HepG2 (cell line): ENCODE results near the gene PPOX. TPM values are rescaled to one million over a fixed set of nuclear protein-coding genes. Genes with fewer than 3 reads are reported as not detected.

Source experiments
- ATAC-seq: fragments of 200-7000 bp; cut with Tn5 transposase; 3 replicates; pipeline ENCODE4 v1.9.1; 2020; ENCODE audit warnings: mild to moderate bottlenecking, moderate library complexity
- BruUV-seq: library from RNA; stranded (reverse); fragments of 400-500 nt; replicated peaks from 2 replicates; lab custom pipeline; 2021; lab: Mats Ljungman, UMichigan
- CTCF ChIA-PET: fragments of 300-600 bp; formaldehyde crosslinking; extraction: SDS; loops from one replicate; lab custom pipeline; 2021; ENCODE audit warnings: low total read pairs, inconsistent platforms, low intra/inter-chr PET ratio; lab: Yijun Ruan, JAX
- POLR2A ChIA-PET: fragments of 350-600 bp; sonication (Branson Sonifier 250); formaldehyde crosslinking; loops from one replicate; lab custom pipeline; 2020; ENCODE audit warnings: antibody characterized with exemption, inconsistent platforms; lab: Yijun Ruan, JAX
- DNase-seq: peaks from one replicate; pipeline ENCODE4 v3.0.0-alpha.2; 2015; ENCODE audit warnings: low spot score
- FAIRE-seq: peaks from 3 replicates; lab custom pipeline; 2011; peaks lifted over from hg19 to GRCh38; lab: Jason Lieb, UNC
- H2AFZ ChIP-seq: one replicate; pipeline ENCODE4 v1.6.1; 2011; ENCODE audit warnings: low read length, inconsistent platforms
- H3K27ac ChIP-seq: fragments of 300-600 bp; 3 replicates; pipeline ENCODE4 v1.8.0; 2011; ENCODE audit warnings: mixed run types, mild to moderate bottlenecking, mixed read lengths, low read length, inconsistent platforms; ENCODE audit not compliant: insufficient read depth; ENCODE audit errors: extremely low read length
- H3K27me3 ChIP-seq, 2 experiments: fragments of 200-600 bp in 1 of 2; 2 replicates in 1 of 2; 3 replicates in 1 of 2; pipeline versions ENCODE4 v1.6.0 to v1.8.0; 2011; ENCODE audit warnings: low read length in 2 of 2, mild to moderate bottlenecking in 2 of 2, moderate library complexity in 2 of 2, inconsistent platforms in 1 of 2; ENCODE audit not compliant: insufficient read depth in 2 of 2, control insufficient read depth in 1 of 2
- H3K36me3 ChIP-seq, 2 experiments: fragments of 200-600 bp in 1 of 2; replicated peaks in 1 of 2; 2 replicates in 1 of 2; 3 replicates in 1 of 2; pipeline versions ENCODE4 v1.5.1 to v1.8.0; 2011; ENCODE audit warnings: low read length in 2 of 2, inconsistent platforms in 1 of 2; ENCODE audit not compliant: insufficient read depth in 2 of 2, control insufficient read depth in 1 of 2
- H3K4me1 ChIP-seq: 2 replicates; pipeline ENCODE4 v1.5.1; 2012; ENCODE audit warnings: low read length, inconsistent platforms; ENCODE audit not compliant: insufficient read depth
- H3K4me2 ChIP-seq: 2 replicates; pipeline ENCODE4 v1.6.0; 2011; ENCODE audit warnings: low read depth, low read length, inconsistent platforms
- H3K4me3 ChIP-seq, 3 experiments: fragments of 200-600 bp in 1 of 3; sonication (generic), shearing (Covaris generic) in 1 of 3; replicated peaks in 1 of 3; 2 replicates each; pipeline ENCODE4 v1.5.1; 2011 to 2016; ENCODE audit warnings: low read length in 3 of 3, inconsistent platforms in 2 of 3, low read depth in 2 of 3, mild to moderate bottlenecking in 2 of 3, control low read depth in 1 of 3, mixed read lengths in 1 of 3; ENCODE audit not compliant: insufficient read depth in 1 of 3
- H3K79me2 ChIP-seq: one replicate; pipeline ENCODE4 v1.6.1; 2011; ENCODE audit warnings: low read length, inconsistent platforms; ENCODE audit not compliant: insufficient read depth
- H3K9ac ChIP-seq: 2 replicates; pipeline ENCODE4 v1.6.0; 2011; ENCODE audit warnings: mild to moderate bottlenecking, low read depth, low read length, inconsistent platforms; ENCODE audit not compliant: insufficient read depth
- H3K9me3 ChIP-seq: 2 replicates; pipeline ENCODE4 v1.5.1; 2012; ENCODE audit warnings: mild to moderate bottlenecking, low read length
- H4K20me1 ChIP-seq: 2 replicates; pipeline ENCODE4 v1.6.0; 2011; ENCODE audit warnings: inconsistent platforms, mild to moderate bottlenecking, low read length, moderate library complexity; ENCODE audit not compliant: insufficient read depth
- FOXK2 ChIP-seq: fragments of 450-650 bp; IDR thresholded peaks from 2 replicates; pipeline ENCODE4 v1.6.1; 2016
- HES4 ChIP-seq: sonication (generic); formaldehyde crosslinking; IDR thresholded peaks from 2 replicates; pipeline ENCODE4 v1.9.0; 2021; ENCODE audit warnings: mild to moderate bottlenecking, missing genetic modification reagents, borderline replicate concordance
- KDM2A ChIP-seq: sonication (generic); formaldehyde crosslinking; IDR thresholded peaks from 2 replicates; pipeline ENCODE4 v1.4.0; 2020; ENCODE audit warnings: low read depth, missing genetic modification reagents, borderline replicate concordance
- POLR2G ChIP-seq: fragments of 200-400 bp; formaldehyde crosslinking; IDR thresholded peaks from 2 replicates; pipeline ENCODE4 v1.6.1; 2018; ENCODE audit warnings: mild to moderate bottlenecking, low read depth, low read length, moderate library complexity
- TCF7L2 ChIP-seq: IDR thresholded peaks from 2 replicates; pipeline ENCODE4 v1.6.1; 2011; ENCODE audit warnings: mild to moderate bottlenecking, low read depth, low read length, moderate library complexity
- ZNF251 ChIP-seq: sonication (generic); formaldehyde crosslinking; IDR thresholded peaks from 2 replicates; pipeline ENCODE4 v1.9.0; 2021; ENCODE audit warnings: mild to moderate bottlenecking, missing genetic modification reagents
- ZNF768 ChIP-seq: sonication (generic); formaldehyde crosslinking; IDR thresholded peaks from 2 replicates; pipeline ENCODE4 v1.4.0; 2020; ENCODE audit warnings: missing genetic modification reagents
- WGBS: methylation state at CpG from one replicate; pipeline ENCODE4 v1.1.6; 2017; ENCODE audit warnings: low lambda C conversion rate; 5-methylcytosine and 5-hydroxymethylcytosine counted together
- in situ Hi-C: cut with HindIII; loops from 2 replicates; pipeline ENCODE4 v1.10.0; 2017; ENCODE audit warnings: low pct_unique_long_range_greater_than_20kb; ENCODE audit not compliant: extremely low pct_ligation_motif_present
- intact Hi-C: fragments of 100-400 bp; cut with micrococcal nuclease; formaldehyde crosslinking; loops from one replicate; pipeline ENCODE4 v1.10.0; 2022; ENCODE audit not compliant: unreplicated experiment
- polyA plus RNA-seq, 8 experiments: library from polyadenylated mRNA; depleted of rRNA in 3 of 8; stranded (reverse) in 7 of 8; unstranded in 1 of 8; fragments of >200 nt; fragmentation: Illumina TruSeq in 4 of 8; extraction: Trizol in 4 of 8; gene quantifications; 2 replicates each; pipeline versions ENCODE4 v1.2.1 to v1.2.3, GENCODE V29; 2011 to 2016; ENCODE audit warnings: low read depth in 4 of 8, missing spikeins in 1 of 8, mixed read lengths in 1 of 8; ENCODE audit not compliant: insufficient read depth in 1 of 8
- total RNA-seq, 5 experiments: library from RNA; depleted of rRNA; stranded (reverse); fragments of >200 nt; fragmentation: Illumina TruSeq; extraction: Trizol; gene quantifications; 2 replicates each; pipeline ENCODE4 v1.2.3, GENCODE V29; 2016; ENCODE audit warnings: low read depth in 1 of 5
- TF ChIP-seq, protein P1 (sequence below): sonication (generic); formaldehyde crosslinking; IDR thresholded peaks from 2 replicates; pipeline ENCODE4 v1.4.0; 2020; ENCODE audit warnings: mild to moderate bottlenecking, missing genetic modification reagents
- TF ChIP-seq, protein P2 (sequence below): sonication (generic); formaldehyde crosslinking; IDR thresholded peaks from 2 replicates; pipeline ENCODE4 v1.4.0; 2020; ENCODE audit warnings: missing genetic modification reagents, mild to moderate bottlenecking, borderline replicate concordance
- TF ChIP-seq, protein P3 (sequence below): sonication (generic); formaldehyde crosslinking; conservative IDR thresholded peaks from 2 replicates; pipeline ENCODE4 v1.8.0; 2022; ENCODE audit warnings: low read depth, missing genetic modification reagents

The PPOX gene
- total and polyA plus RNA-seq, 2 of the 13 experiments (the other 11 are each of a cell fraction or from before 2014, with no cell fraction given) = 15.5 to 27.7 TPM

DNA sequence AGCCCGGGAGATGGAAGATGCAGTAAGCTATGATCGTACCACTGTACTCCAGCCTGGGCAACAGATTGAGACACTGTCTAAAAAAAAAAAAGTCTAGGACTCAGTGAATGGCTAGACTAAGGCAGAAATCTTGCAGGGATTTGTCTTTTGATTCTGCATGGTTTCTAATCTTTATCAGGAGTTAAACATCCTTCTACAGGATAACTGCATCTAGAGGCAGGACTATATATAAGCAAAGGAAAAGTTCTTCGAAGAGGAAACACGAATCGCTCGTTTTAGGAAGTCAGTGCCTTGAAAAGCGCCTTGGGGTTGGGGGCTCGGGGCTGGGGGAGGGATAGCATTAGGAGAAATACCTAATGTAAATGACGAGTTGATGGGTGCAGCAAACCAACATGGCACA is 13.1 kb upstream of the PPOX start:
- WGBS = 26% methylated on average over 9 of the region's 9 CpGs
- H3K4me1 ChIP-seq = peaks cover 20% of the 10 kb centered on the region
- H4K20me1 ChIP-seq = no peaks in the 10 kb centered on the region
- H3K27me3 ChIP-seq = no peaks in the 10 kb centered on the region; a peak in 1 of 5 replicates
- ChIA-PET POLR2A (interaction anchor here (0.7 to 5.5 kb wide), 11 partner anchors 12 to 161 kb away, joined by 3 to 43 read pairs (median 4); partner anchors contain the start of genes DEDD, F11R, NDUFS2 and NIT1), CTCF (no interaction called here)
- DNase-seq = no peak
- no peak for ATAC-seq
- FAIRE-seq = no peak
- peak overlapping the region; percentile 78 to 85 (median 78); a peak in 5 of 6 replicates for H3K4me3 ChIP-seq
- peaks cover 0 to 5% of the 10 kb centered on the region in 2 experiments; a peak in 1 of 5 replicates for H3K36me3 ChIP-seq
- no peaks in the 10 kb centered on the region for H3K9me3 ChIP-seq
- in situ Hi-C loops = no loop called here
- intact Hi-C loops = loop anchor here (2.0 kb wide), 1 partner anchor 20 kb away; the partner anchor contains the start of gene DEDD
- H2AFZ ChIP-seq = no peak overlapping the region
- H3K79me2 ChIP-seq = peaks cover 10% of the 10 kb centered on the region
- H3K4me2 ChIP-seq = peak overlapping the region; percentile 89
- BruUV-seq = no TSS peak
- peak overlapping the region; percentile 99 for H3K27ac ChIP-seq
- TF ChIP-seq FOXK2 (no peak), KDM2A (CRISPR knock-in tag) (no peak)
- TF ChIP-seq, protein P1, sequence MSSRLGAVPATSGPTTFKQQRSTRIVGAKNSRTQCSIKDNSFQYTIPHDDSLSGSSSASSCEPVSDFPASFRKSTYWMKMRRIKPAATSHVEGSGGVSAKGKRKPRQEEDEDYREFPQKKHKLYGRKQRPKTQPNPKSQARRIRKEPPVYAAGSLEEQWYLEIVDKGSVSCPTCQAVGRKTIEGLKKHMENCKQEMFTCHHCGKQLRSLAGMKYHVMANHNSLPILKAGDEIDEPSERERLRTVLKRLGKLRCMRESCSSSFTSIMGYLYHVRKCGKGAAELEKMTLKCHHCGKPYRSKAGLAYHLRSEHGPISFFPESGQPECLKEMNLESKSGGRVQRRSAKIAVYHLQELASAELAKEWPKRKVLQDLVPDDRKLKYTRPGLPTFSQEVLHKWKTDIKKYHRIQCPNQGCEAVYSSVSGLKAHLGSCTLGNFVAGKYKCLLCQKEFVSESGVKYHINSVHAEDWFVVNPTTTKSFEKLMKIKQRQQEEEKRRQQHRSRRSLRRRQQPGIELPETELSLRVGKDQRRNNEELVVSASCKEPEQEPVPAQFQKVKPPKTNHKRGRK (CRISPR knock-in tag) = no peak
- peak overlapping the region; percentile 98 for H3K9ac ChIP-seq

DNA sequence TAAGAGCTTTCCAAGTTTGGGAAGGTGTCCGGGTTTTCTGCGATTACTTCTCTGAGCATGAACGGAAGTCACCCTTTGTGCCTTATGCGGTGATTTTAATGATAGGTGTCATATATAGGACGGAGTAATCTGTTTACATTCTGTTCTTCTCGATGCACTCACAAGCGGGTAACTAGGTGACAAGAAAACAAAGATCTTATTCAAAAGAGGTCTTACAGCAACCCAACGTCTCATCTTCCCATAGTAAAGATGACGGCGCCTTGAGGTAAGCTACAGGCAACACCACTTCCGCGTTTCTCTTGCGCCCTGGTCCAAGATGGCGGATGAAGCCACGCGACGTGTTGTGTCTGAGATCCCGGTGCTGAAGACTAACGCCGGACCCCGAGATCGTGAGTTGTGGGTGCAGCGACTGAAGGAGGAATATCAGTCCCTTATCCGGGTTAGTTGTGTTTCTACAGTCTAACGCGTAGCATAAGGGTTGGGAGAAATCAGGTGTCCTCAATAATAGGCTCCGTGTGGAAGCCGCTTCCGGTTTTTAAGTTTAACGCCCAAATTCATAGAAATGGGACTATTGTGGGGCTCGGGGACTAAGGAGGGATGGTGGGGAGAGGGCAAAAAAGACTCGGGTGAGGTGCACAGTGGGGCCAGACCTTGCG is 12.4 kb upstream of the PPOX start, which contains the start of gene UFC1:
Gene UFC1, plus strand, starts transcription at position 297 of the 656 bp plus-strand sequence. Its CDS starts 20 bp downstream, at position 317.
- Histone ChIP-seq H3K27me3 (no peaks in the 10 kb centered on the region; a peak in 1 of 5 replicates), H3K4me1 (peaks cover 24% of the 10 kb centered on the region), H3K4me2 (peak within 1 kb of the TSS; percentile 89), H4K20me1 (no peaks in the 10 kb centered on the region), H3K9me3 (no peaks in the 10 kb centered on the region), H3K4me3 (peak within 1 kb of the TSS; percentile 78 to 85 (median 78)), H3K79me2 (peaks cover 10% of the 10 kb centered on the region), H3K9ac (peak within 1 kb of the TSS; percentile 98), H3K36me3 (peaks cover 2 to 9% of the 10 kb centered on the region in 2 experiments; a peak in 2 of 5 replicates), H3K27ac (peak within 1 kb of the TSS; percentile 99), H2AFZ (peak within 1 kb of the TSS; percentile 92)
- FAIRE-seq = peak; percentile 96
- intact Hi-C loops = loop anchor here (2.0 kb wide), 1 partner anchor 21 kb away; the partner anchor contains the start of gene DEDD
- ChIA-PET POLR2A (interaction anchor here (0.8 to 5.5 kb wide), 10 partner anchors 11 to 160 kb away, joined by 3 to 43 read pairs (median 4); partner anchors contain the start of genes DEDD, F11R, NDUFS2 and NIT1), CTCF (no interaction called here)
- in situ Hi-C loops = no loop called here
- WGBS = under 1% methylated on average over 30 of the region's 33 CpGs
- TSS peak; percentile 99 for BruUV-seq
- ATAC-seq = peak; percentile 95
- peak; percentile 86 for DNase-seq
- TF ChIP-seq, protein P2, sequence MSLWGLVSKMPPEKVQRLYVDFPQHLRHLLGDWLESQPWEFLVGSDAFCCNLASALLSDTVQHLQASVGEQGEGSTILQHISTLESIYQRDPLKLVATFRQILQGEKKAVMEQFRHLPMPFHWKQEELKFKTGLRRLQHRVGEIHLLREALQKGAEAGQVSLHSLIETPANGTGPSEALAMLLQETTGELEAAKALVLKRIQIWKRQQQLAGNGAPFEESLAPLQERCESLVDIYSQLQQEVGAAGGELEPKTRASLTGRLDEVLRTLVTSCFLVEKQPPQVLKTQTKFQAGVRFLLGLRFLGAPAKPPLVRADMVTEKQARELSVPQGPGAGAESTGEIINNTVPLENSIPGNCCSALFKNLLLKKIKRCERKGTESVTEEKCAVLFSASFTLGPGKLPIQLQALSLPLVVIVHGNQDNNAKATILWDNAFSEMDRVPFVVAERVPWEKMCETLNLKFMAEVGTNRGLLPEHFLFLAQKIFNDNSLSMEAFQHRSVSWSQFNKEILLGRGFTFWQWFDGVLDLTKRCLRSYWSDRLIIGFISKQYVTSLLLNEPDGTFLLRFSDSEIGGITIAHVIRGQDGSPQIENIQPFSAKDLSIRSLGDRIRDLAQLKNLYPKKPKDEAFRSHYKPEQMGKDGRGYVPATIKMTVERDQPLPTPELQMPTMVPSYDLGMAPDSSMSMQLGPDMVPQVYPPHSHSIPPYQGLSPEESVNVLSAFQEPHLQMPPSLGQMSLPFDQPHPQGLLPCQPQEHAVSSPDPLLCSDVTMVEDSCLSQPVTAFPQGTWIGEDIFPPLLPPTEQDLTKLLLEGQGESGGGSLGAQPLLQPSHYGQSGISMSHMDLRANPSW = no peak
- TF ChIP-seq POLR2G (peak; percentile 92), ZNF251 (CRISPR knock-in tag) (no peak), HES4 (CRISPR knock-in tag) (0 out of 2 replicates have a peak, but pooled peaks have one; percentile 46), ZNF768 (no peak), TCF7L2 (no peak)
- TF ChIP-seq, protein P3, sequence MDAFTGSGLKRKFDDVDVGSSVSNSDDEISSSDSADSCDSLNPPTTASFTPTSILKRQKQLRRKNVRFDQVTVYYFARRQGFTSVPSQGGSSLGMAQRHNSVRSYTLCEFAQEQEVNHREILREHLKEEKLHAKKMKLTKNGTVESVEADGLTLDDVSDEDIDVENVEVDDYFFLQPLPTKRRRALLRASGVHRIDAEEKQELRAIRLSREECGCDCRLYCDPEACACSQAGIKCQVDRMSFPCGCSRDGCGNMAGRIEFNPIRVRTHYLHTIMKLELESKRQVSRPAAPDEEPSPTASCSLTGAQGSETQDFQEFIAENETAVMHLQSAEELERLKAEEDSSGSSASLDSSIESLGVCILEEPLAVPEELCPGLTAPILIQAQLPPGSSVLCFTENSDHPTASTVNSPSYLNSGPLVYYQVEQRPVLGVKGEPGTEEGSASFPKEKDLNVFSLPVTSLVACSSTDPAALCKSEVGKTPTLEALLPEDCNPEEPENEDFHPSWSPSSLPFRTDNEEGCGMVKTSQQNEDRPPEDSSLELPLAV = no peak
